ENCODE measurements around the gene MPND. TPM values are rescaled to one million over a fixed set of nuclear protein-coding genes. Genes with fewer than 3 reads are reported as not detected.

The MPND gene
- total RNA-seq, 4 donors from 2014 or later = 6.5 to 9.5 (median 8.9) TPM

GRCh38 chr19:4409123-4409933, 66.0 kb downstream of the MPND start:
- DNase-seq (ENCODE audit: low spot score in 2 of 2) = no peak
- no peak for TF ChIP-seq POLR2AphosphoS5 (IDR thresholded peaks at IDR 0.05)
- TF ChIP-seq POLR2A (IDR thresholded peaks at IDR 0.05) = no peak
- TF ChIP-seq CTCF (IDR thresholded peaks at IDR 0.05) = no peak
- TF ChIP-seq EP300 (IDR thresholded peaks at IDR 0.05) = no peak

More at GRCh38 chr19:4409123-4409933, 66.0 kb downstream of the MPND start:
- Histone ChIP-seq H3K9me3 (no peaks in the 10 kb centered on the region), H3K36me3 (peaks cover 30% of the 10 kb centered on the region), H3K27me3 (no peaks in the 10 kb centered on the region), H3K4me1 (peaks cover 5% of the 10 kb centered on the region), H3K27ac (no peak overlapping the region), H3K4me3 (no peak overlapping the region)
- WGBS = 91% methylated on average over 23 of the region's 23 CpGs

Other genes with a start within 250 kb of the MPND start
- gene MAP2K2, start 219.4 kb upstream of the MPND start, total RNA-seq = 100 to 1,000 TPM in 1 of 4 donors, 10 to 100 TPM in 3; 88.0 to 103 (median 95.0) TPM
- gene CREB3L3, start 189.9 kb upstream of the MPND start, total RNA-seq = under 1 TPM in 1 of 4 donors, not detected in 3; 0.64 TPM
- gene SIRT6, start 161.0 kb upstream of the MPND start, total RNA-seq = 10 to 100 TPM; 28.1 to 45.7 (median 31.8) TPM
- under 1 TPM; 0.44 to 0.87 (median 0.54) TPM for gene ANKRD24, start 160.9 kb upstream of the MPND start, total RNA-seq
- gene EBI3, start 114.0 kb upstream of the MPND start, total RNA-seq = under 1 TPM in 3 of 4 donors, not detected in 1; 0.57 to 0.89 (median 0.57) TPM
- gene YJU2, start 96.5 kb upstream of the MPND start, total RNA-seq = 10 to 100 TPM; 23.3 to 34.3 (median 26.9) TPM
- not detected for gene SHD, start 64.3 kb upstream of the MPND start, total RNA-seq
- gene TMIGD2, start 41.2 kb upstream of the MPND start, total RNA-seq = not detected
- not detected for gene FSD1, start 39.0 kb upstream of the MPND start, total RNA-seq
- 10 to 100 TPM; 67.0 to 93.1 (median 87.2) TPM for gene STAP2, start 4.7 kb upstream of the MPND start, total RNA-seq
- 100 to 1,000 TPM in 1 of 4 donors, 10 to 100 TPM in 3; 67.0 to 103 (median 81.0) TPM for gene SH3GL1, start 57.0 kb downstream of the MPND start, total RNA-seq
- 10 to 100 TPM in 2 of 4 donors, 1 to 10 TPM in 2; 8.5 to 20.4 (median 11.4) TPM for gene CHAF1A, start 59.1 kb downstream of the MPND start, total RNA-seq
- 100 to 1,000 TPM; 108 to 257 (median 167) TPM for gene UBXN6, start 114.2 kb downstream of the MPND start, total RNA-seq
- 10 to 100 TPM; 23.0 to 27.4 (median 23.4) TPM for gene HDGFL2, start 128.7 kb downstream of the MPND start, total RNA-seq
- 10 to 100 TPM; 12.4 to 38.3 (median 19.3) TPM for gene PLIN4, start 174.9 kb downstream of the MPND start, total RNA-seq
- 10 to 100 TPM in 1 of 4 donors, 1 to 10 TPM in 3; 1.8 to 16.4 (median 5.6) TPM for gene PLIN5, start 191.7 kb downstream of the MPND start, total RNA-seq
- 1 to 10 TPM; 4.5 to 8.0 (median 6.3) TPM for gene LRG1, start 196.5 kb downstream of the MPND start, total RNA-seq
- 1 to 10 TPM; 1.5 to 5.4 (median 3.3) TPM for gene SEMA6B, start 216.1 kb downstream of the MPND start, total RNA-seq